ENCODE data around the gene MMP17.

The MMP17 gene

DNA sequence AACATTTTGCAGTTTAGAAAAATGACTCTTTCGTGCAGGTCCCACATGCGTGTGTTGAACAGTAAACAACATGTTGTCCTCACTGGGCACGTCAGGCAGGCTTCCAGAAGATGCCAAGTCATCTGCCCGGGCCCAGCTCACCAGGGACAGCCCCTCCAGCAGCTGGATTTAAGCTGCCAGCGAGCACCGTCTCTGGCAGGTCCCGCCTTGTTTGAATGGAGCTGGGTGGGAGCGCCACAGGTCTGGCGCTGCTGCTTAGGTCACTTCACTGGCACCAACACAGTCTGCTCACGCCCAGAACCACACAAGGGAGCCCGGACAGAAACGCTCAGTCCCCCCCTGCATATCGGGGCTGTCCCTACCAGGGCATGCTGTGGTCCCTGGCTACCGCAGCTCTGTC is 33.1 kb upstream of the MMP17 start:
- no peak for DNase-seq (ENCODE audit: low read depth)
- no peak overlapping the region for H3K4me3 ChIP-seq (ENCODE audit: low read length)
- TF ChIP-seq, protein P1, sequence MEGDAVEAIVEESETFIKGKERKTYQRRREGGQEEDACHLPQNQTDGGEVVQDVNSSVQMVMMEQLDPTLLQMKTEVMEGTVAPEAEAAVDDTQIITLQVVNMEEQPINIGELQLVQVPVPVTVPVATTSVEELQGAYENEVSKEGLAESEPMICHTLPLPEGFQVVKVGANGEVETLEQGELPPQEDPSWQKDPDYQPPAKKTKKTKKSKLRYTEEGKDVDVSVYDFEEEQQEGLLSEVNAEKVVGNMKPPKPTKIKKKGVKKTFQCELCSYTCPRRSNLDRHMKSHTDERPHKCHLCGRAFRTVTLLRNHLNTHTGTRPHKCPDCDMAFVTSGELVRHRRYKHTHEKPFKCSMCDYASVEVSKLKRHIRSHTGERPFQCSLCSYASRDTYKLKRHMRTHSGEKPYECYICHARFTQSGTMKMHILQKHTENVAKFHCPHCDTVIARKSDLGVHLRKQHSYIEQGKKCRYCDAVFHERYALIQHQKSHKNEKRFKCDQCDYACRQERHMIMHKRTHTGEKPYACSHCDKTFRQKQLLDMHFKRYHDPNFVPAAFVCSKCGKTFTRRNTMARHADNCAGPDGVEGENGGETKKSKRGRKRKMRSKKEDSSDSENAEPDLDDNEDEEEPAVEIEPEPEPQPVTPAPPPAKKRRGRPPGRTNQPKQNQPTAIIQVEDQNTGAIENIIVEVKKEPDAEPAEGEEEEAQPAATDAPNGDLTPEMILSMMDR (conservative IDR thresholded peaks at IDR 0.05; ENCODE audit: low read length), result no peak

DNA sequence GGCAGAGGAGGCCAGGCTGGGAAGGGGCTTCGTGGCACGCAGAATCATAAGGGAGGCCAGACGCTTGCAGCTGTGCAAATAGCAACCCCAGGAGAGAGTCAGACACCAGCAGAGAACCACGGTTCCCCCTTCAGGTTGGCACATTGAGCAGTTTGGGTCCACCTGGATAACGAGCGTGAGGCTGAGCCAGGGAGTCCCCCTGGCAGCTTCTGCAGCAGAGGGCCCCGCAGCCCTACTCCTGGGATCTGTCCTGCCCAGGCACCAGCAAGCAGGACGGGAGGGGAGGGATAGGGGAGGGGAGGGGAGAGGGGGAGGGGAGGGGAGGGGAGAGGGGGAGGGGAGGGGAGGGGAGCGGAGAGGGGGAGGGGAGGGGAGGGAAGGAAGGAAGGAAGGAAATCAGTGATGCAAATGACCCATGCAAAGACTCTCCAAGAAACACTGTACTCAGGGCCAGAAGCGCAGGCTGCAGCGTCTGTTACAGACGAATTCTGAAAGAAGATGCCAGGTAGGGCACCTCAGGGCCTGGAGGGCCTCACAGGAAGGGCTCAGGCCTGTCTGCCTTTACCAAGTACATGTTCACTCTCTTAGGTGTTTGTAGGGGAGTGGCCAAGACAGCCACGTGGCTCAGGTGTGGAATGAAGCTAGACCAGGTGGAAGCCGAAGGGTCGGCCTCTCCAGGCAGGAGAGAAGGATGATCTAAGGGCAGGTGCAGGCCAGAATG is 32.3 kb upstream of the MMP17 start:
- TF ChIP-seq, protein P1 (conservative IDR thresholded peaks at IDR 0.05; ENCODE audit: low read length), result no peak
- DNase-seq (ENCODE audit: low read depth), result no peak
- no peak overlapping the region for H3K4me3 ChIP-seq (ENCODE audit: low read length)

DNA sequence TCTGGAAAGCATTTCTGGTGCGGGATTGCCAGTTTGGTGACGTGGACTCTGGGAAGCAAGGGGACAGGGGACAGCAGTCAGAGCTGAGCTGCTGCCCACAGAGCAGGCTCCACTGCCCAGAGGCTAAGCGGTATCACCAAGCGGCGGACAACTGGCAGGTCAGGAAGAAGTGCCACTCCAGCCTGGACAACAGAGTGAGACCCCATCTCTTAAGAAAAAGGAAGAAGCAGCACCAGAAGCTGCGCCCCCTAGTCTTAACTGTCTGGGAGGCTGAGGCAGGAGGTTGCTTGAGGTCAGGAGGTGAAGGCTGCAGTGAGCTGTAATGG is 31.8 kb upstream of the MMP17 start:
- H3K4me3 ChIP-seq (ENCODE audit: low read length), result no peak overlapping the region
- no peak for DNase-seq (ENCODE audit: low read depth)
- TF ChIP-seq, protein P1 (conservative IDR thresholded peaks at IDR 0.05; ENCODE audit: low read length), result no peak

DNA sequence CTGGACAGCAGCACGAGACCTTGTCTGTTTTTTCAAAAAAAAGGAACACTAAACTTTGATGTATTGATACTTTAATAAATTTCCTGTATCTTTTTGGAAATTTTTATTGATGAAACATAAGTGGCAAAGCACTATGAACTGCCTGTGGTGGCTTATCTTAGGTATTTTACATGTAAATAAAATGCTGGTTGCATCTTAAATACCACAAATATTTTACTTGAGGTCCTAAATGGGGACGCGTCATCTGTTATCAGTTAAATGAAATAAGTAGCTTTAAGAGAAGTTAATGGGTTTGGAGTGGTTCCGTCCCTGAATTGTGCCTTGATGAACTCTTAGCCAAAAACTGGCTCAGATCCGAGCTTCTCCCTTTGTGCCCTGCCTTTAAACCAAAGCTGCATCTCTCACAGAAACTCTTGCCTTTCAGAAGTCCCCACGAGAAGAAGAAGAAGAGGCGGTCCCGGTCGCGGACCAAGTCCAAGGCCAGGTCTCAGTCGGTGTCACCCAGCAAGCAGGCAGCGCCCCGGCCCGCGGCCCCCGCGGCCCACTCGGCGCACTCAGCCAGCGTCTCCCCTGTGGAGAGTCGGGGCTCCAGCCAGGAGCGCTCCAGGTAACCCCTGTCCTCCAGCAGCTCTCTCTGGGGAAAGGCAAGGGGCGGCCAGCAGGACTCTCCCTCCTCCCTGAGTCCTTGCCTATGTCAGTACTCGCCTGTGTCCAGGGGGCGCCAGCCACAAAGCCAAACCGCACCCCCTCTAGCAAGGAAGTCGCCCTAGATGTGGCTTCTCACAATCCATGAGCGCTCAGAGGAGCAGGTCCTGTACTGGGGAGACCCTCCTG is 31.2 kb upstream of the MMP17 start:
- no peak for DNase-seq (ENCODE audit: low read depth)
- TF ChIP-seq, protein P1 (conservative IDR thresholded peaks at IDR 0.05; ENCODE audit: low read length), result no peak
- H3K4me3 ChIP-seq (ENCODE audit: low read length), result no peak overlapping the region

DNA sequence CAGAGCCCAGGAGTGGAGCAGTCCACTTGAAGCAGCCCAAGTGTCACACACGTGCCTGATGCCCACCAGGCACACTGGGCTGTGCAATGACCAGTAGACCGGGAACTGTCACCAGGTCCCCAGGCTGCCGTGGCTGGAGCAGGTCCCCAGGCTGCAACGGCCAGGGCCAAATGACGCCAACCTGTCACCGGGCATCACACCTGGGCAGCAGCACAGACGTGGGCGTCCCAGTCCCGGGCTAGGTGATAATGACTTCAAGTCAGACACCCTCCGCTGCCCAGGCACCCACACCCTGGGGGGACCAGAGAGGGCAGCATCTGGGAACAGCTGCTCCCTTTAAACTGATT is 30.6 kb upstream of the MMP17 start:
- TF ChIP-seq, protein P1 (conservative IDR thresholded peaks at IDR 0.05; ENCODE audit: low read length), result no peak
- DNase-seq (ENCODE audit: low read depth), result no peak
- no peak overlapping the region for H3K4me3 ChIP-seq (ENCODE audit: low read length)

DNA sequence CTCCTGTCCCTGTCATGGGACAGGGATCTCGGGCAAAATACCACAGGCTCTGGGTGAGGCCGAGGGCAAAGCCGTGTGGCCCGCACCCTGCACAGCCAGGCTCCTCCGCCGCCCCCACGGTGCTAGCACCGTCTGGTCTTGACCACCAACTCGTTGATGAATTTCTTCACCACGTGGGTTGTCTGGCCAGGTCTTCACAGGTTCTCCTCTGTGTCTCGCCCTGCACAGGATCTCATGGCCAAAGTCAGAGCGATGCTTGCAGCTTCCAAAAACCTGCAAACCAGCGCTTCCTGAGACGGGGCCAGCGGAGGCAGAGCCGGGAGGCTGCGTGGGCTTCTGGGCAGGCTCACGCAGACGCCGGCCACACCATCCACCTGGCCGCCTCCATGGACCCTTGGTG is 29.0 kb upstream of the MMP17 start:
- no peak overlapping the region for H3K4me3 ChIP-seq (ENCODE audit: low read length)
- no peak for DNase-seq (ENCODE audit: low read depth)
- TF ChIP-seq, protein P1 (conservative IDR thresholded peaks at IDR 0.05; ENCODE audit: low read length), result no peak
